Gastrocnemius medialis (tissue), 4 donors: Measurements from ENCODE around the gene SLC37A1.

Experiments used
- POLR2A ChIP-seq, 2 donors: fragments of 450-650 bp; IDR thresholded peaks; one replicate each; pipeline ENCODE4 v1.6.1; 2017; ENCODE audit warnings: antibody characterized with exemption in 2 of 2, mild to moderate bottlenecking in 2 of 2, moderate library complexity in 2 of 2
- TF ChIP-seq, protein P1 (sequence below), 5 experiments: fragments of 450-650 bp in 3 of 5; fragments of 200-600 bp in 2 of 5; sonication (generic) in 2 of 5; IDR thresholded peaks in 4 of 5; conservative IDR thresholded peaks in 1 of 5; 1 replicate in 4 of 5; 2 replicates in 1 of 5; pipeline ENCODE4 v1.5.1; 2016 to 2019; ENCODE audit warnings: antibody characterized with exemption in 5 of 5, mild to moderate bottlenecking in 3 of 5, moderate library complexity in 3 of 5

DNA sequence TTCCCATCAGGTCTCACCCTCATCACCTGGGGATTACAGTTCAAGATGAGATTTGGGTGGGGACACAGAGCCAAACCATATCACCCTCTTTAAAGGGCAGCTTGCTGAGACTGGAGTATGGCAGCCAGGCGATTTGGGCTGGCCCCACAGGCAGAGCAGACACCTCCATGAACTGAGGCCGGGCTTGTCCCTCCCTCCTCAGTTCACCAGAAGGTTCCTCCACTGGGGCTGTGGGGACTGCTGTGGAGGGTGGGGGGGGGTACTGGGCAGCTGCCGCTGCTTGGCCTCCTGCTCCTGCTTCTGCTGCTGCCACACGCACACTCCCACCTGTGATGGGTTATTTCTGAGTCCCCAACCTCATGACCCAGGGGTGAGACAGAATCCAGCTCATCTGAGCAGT, 85.8 kb downstream of the SLC37A1 start:
- TF ChIP-seq POLR2A (IDR thresholded peaks at IDR 0.05) = no peak
- TF ChIP-seq, protein P1, sequence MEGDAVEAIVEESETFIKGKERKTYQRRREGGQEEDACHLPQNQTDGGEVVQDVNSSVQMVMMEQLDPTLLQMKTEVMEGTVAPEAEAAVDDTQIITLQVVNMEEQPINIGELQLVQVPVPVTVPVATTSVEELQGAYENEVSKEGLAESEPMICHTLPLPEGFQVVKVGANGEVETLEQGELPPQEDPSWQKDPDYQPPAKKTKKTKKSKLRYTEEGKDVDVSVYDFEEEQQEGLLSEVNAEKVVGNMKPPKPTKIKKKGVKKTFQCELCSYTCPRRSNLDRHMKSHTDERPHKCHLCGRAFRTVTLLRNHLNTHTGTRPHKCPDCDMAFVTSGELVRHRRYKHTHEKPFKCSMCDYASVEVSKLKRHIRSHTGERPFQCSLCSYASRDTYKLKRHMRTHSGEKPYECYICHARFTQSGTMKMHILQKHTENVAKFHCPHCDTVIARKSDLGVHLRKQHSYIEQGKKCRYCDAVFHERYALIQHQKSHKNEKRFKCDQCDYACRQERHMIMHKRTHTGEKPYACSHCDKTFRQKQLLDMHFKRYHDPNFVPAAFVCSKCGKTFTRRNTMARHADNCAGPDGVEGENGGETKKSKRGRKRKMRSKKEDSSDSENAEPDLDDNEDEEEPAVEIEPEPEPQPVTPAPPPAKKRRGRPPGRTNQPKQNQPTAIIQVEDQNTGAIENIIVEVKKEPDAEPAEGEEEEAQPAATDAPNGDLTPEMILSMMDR (IDR thresholded peaks at IDR 0.05 in 4 of 5, conservative IDR thresholded peaks at IDR 0.05 in 1 of 5) = no peak
